Fibroblast of mammary gland (primary cell): ENCODE measurements around the gene JAZF1.

Experiments used
- DNase-seq: peaks from one replicate; pipeline ENCODE4 v3.0.0-alpha.2; 2010; ENCODE audit warnings: low read depth
- H3K4me3 ChIP-seq: 2 replicates; pipeline ENCODE4 v1.5.1; 2011; ENCODE audit warnings: low read depth, mild to moderate bottlenecking, low read length, moderate library complexity; ENCODE audit not compliant: control insufficient read depth
- TF ChIP-seq, protein P1 (sequence below): conservative IDR thresholded peaks from 2 replicates; pipeline ENCODE4 v1.5.1; 2011; ENCODE audit warnings: low read depth, low read length, inconsistent platforms; ENCODE audit not compliant: control insufficient read depth, insufficient read depth

The JAZF1 gene

GRCh38 chr7:28083164-28083997 is 97.2 kb downstream of the JAZF1 start:
- TF ChIP-seq, protein P1, sequence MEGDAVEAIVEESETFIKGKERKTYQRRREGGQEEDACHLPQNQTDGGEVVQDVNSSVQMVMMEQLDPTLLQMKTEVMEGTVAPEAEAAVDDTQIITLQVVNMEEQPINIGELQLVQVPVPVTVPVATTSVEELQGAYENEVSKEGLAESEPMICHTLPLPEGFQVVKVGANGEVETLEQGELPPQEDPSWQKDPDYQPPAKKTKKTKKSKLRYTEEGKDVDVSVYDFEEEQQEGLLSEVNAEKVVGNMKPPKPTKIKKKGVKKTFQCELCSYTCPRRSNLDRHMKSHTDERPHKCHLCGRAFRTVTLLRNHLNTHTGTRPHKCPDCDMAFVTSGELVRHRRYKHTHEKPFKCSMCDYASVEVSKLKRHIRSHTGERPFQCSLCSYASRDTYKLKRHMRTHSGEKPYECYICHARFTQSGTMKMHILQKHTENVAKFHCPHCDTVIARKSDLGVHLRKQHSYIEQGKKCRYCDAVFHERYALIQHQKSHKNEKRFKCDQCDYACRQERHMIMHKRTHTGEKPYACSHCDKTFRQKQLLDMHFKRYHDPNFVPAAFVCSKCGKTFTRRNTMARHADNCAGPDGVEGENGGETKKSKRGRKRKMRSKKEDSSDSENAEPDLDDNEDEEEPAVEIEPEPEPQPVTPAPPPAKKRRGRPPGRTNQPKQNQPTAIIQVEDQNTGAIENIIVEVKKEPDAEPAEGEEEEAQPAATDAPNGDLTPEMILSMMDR = no peak
- no peak overlapping the region for H3K4me3 ChIP-seq
- peak; percentile 82 for DNase-seq

- TF ChIP-seq, protein P1 = no peak
Observed at GRCh38 chr7:28082071-28082470, 98.5 kb downstream of the JAZF1 start.

DNA sequence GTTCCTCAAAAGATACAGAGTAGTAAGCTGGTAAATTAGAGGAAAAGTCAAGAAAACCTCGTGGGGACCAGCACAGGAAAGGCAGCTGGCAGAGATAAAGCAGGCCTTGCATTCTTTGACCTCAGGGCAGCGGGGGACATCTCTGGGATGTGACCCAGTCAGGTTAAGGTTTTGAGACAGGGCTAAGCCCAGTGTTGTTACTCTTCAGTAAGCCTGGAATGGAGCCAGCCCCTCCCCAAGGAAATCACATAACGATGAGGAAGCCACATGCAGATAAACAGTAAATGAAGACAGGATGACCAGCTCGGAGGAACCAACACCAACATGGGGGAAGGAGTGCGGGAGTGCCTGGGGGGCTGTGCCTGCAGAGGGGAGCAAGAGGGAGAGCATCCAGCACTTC is 99.6 kb downstream of the JAZF1 start:
- H3K4me3 ChIP-seq = no peak overlapping the region
- no peak for DNase-seq
- TF ChIP-seq, protein P1 = no peak

More at GRCh38 chr7:28082071-28082470, 98.5 kb downstream of the JAZF1 start:
- no peak overlapping the region for H3K4me3 ChIP-seq
- no peak for DNase-seq

DNA sequence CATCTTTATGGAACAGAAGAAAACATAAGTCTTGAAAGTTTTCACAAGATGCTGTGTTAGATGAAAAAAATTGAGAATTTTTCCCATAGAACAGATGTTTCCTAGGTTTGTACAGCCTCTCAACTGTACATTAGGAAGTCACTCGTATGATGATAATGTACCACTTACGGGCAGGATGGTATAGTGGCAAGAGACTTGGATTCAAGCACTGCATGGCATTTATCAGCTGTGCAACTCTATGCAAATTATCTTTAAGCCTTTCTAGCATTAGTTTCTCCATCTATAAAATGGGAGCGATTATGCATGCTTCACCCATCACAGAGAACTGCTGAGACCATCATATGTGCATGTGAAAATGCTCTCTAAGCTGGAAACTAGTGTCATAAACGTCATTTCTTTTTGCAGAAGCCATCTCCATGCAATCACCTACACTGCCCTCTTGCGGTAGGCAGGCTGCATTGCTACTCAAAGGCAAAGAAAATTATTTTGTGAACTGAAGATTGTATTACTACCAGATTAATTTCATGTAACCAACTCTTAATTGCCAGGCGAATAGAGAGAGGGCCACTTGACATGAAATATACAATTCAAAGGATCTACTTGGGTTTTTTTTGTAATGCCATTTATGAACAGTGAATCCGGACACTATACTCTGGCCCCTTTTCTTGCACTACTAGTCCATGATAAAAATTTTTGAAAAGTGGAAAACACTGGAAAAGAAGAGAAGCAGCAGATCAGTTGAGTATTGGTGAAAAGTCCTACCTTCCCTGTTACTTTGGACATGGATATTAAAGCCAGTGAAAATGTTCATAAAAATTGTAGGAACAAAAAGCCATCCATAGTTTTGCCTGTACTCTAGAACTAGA is 102.3 kb downstream of the JAZF1 start:
- no peak overlapping the region for H3K4me3 ChIP-seq
- TF ChIP-seq, protein P1 = peak; percentile 100
- DNase-seq = peak; percentile 62

DNA sequence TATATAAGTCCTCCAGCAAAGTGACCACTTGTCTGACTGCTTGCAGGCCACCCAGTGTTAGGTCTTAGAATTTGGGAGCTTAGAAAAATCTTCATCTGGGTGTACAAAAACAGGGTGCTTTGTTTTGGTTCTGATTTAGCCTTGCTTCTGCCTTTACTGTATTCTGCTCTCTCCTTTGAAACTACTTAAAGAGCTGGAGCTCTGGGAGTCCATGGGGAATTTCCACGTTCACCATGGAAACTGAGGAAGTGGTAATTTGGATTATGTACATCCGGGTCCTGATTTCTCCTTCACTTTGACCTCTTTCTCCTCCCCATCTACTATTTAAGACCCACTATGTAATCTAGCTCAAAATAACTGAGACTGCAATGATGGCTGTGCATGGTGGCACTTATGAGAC is 103.0 kb downstream of the JAZF1 start:
- H3K4me3 ChIP-seq = no peak overlapping the region
- DNase-seq = no peak
- TF ChIP-seq, protein P1 = no peak

- TF ChIP-seq, protein P1 = no peak
- DNase-seq = no peak
- H3K4me3 ChIP-seq = no peak overlapping the region
Observed at GRCh38 chr7:28076423-28077200, 104.0 kb downstream of the JAZF1 start.
